H9 (cell line): ENCODE data around the gene GCAT. TPM values are rescaled to one million over a fixed set of nuclear protein-coding genes. Genes with fewer than 3 reads are reported as not detected.

Source experiments
- DNase-seq: peaks from one replicate; pipeline ENCODE4 v3.0.0-alpha.2; 2017
- H2AFZ ChIP-seq: one replicate; pipeline ENCODE4 v1.6.1; 2013; ENCODE audit warnings: mild to moderate bottlenecking, low read length, control low read depth, moderate library complexity
- H2AK5ac ChIP-seq: 2 replicates; pipeline ENCODE4 v1.6.1; 2013; ENCODE audit warnings: low read length, control low read depth, mixed read lengths; ENCODE audit not compliant: insufficient read length
- H2BK120ac ChIP-seq: one replicate; pipeline ENCODE4 v1.6.1; 2013; ENCODE audit warnings: low read depth, mild to moderate bottlenecking, low read length, control low read depth, inconsistent platforms; ENCODE audit not compliant: poor library complexity, severe bottlenecking
- H2BK12ac ChIP-seq: 2 replicates; pipeline ENCODE4 v1.6.1; 2013; ENCODE audit warnings: low read length, control low read depth, mixed read lengths, low read depth; ENCODE audit not compliant: insufficient read length
- H2BK15ac ChIP-seq: 2 replicates; pipeline ENCODE4 v1.6.1; 2013; ENCODE audit warnings: low read depth, low read length, control low read depth
- H2BK20ac ChIP-seq: one replicate; pipeline ENCODE4 v1.6.1; 2013; ENCODE audit warnings: low read depth, mild to moderate bottlenecking, low read length, control low read depth, inconsistent platforms; ENCODE audit not compliant: poor library complexity, severe bottlenecking
- H2BK5ac ChIP-seq: 2 replicates; pipeline ENCODE4 v1.6.1; 2013; ENCODE audit warnings: low read length, control low read depth, mixed read lengths; ENCODE audit not compliant: insufficient read length
- H3K14ac ChIP-seq: 2 replicates; pipeline ENCODE4 v1.6.1; 2013; ENCODE audit warnings: low read length, control low read depth; ENCODE audit not compliant: insufficient read depth
- H3K18ac ChIP-seq: 2 replicates; pipeline ENCODE4 v1.6.1; 2013; ENCODE audit warnings: low read depth, mild to moderate bottlenecking, mixed read lengths, low read length, control low read depth; ENCODE audit not compliant: insufficient read length
- H3K23ac ChIP-seq: 2 replicates; pipeline ENCODE4 v1.6.1; 2013; ENCODE audit warnings: low read length, control low read depth, mixed read lengths, low read depth; ENCODE audit not compliant: insufficient read length
- H3K23me2 ChIP-seq: 2 replicates; pipeline ENCODE4 v1.6.1; 2013; ENCODE audit warnings: low read depth, mild to moderate bottlenecking, mixed read lengths, low read length, control low read depth; ENCODE audit not compliant: insufficient read length, poor library complexity, severe bottlenecking
- H3K27ac ChIP-seq: 2 replicates; pipeline ENCODE4 v1.5.1; 2013; ENCODE audit warnings: low read length, control low read depth, mixed read lengths, low read depth; ENCODE audit not compliant: insufficient read length
- H3K27me3 ChIP-seq: 2 replicates; pipeline ENCODE4 v1.6.1; 2013; ENCODE audit warnings: low read length, control low read depth, inconsistent platforms; ENCODE audit not compliant: insufficient read depth
- H3K4ac ChIP-seq: 2 replicates; pipeline ENCODE4 v1.6.1; 2013; ENCODE audit warnings: low read depth, mild to moderate bottlenecking, control low read depth, inconsistent platforms, low read length, moderate library complexity
- H3K4me1 ChIP-seq: 2 replicates; pipeline ENCODE4 v1.6.1; 2013; ENCODE audit warnings: low read length, control low read depth, inconsistent platforms; ENCODE audit not compliant: insufficient read depth
- H3K4me2 ChIP-seq: 2 replicates; pipeline ENCODE4 v1.6.1; 2013; ENCODE audit warnings: low read length, control low read depth, mixed read lengths; ENCODE audit not compliant: insufficient read length, insufficient read depth
- H3K56ac ChIP-seq: 2 replicates; pipeline ENCODE4 v1.6.1; 2013; ENCODE audit warnings: low read depth, mild to moderate bottlenecking, mixed read lengths, low read length, control low read depth; ENCODE audit not compliant: insufficient read length
- H3K79me1 ChIP-seq: 2 replicates; pipeline ENCODE4 v1.6.1; 2013; ENCODE audit warnings: low read depth, mild to moderate bottlenecking, moderate library complexity, low read length, control low read depth, inconsistent platforms; ENCODE audit not compliant: insufficient read depth, poor library complexity, severe bottlenecking
- H3K79me2 ChIP-seq: 2 replicates; pipeline ENCODE4 v1.6.1; 2013; ENCODE audit warnings: low read length, control low read depth, inconsistent platforms; ENCODE audit not compliant: insufficient read depth
- H3K9ac ChIP-seq: 2 replicates; pipeline ENCODE4 v1.6.1; 2013; ENCODE audit warnings: low read length, control low read depth, mixed read lengths; ENCODE audit not compliant: insufficient read length; ENCODE audit errors: extremely low read depth
- H3K9me3 ChIP-seq: one replicate; pipeline ENCODE4 v1.6.1; 2013; ENCODE audit warnings: low read depth, low read length, inconsistent platforms; ENCODE audit not compliant: control insufficient read depth
- H3T11ph ChIP-seq: one replicate; pipeline ENCODE4 v1.6.1; 2013; ENCODE audit warnings: mild to moderate bottlenecking, low read length, control low read depth, inconsistent platforms
- H4K20me1 ChIP-seq: one replicate; pipeline ENCODE4 v1.6.1; 2013; ENCODE audit not compliant: control insufficient read depth, insufficient read length, insufficient read depth
- H4K5ac ChIP-seq: 2 replicates; pipeline ENCODE4 v1.6.1; 2013; ENCODE audit warnings: low read depth, mild to moderate bottlenecking, mixed read lengths, low read length, control low read depth; ENCODE audit not compliant: insufficient read length
- H4K8ac ChIP-seq: replicated peaks from 2 replicates; pipeline ENCODE4 v1.6.1; 2013; ENCODE audit warnings: low read length, control low read depth, mixed read lengths, low read depth; ENCODE audit not compliant: insufficient read length
- H4K91ac ChIP-seq: 2 replicates; pipeline ENCODE4 v1.6.1; 2013; ENCODE audit warnings: low read depth, mild to moderate bottlenecking, moderate library complexity, mixed read lengths, low read length, control low read depth; ENCODE audit not compliant: insufficient read length
- H3K27ac Mint-ChIP-seq, 3 experiments: 2 replicates in 2 of 3; 3 replicates in 1 of 3; pipeline ENCODE4 v1.8.0; 2020 to 2021; ENCODE audit warnings: mixed read lengths in 3 of 3, mild to moderate bottlenecking in 1 of 3, moderate library complexity in 1 of 3
- H3K27me3 Mint-ChIP-seq: 2 replicates; pipeline ENCODE4 v1.8.0; 2021; ENCODE audit warnings: low read depth, mild to moderate bottlenecking, moderate library complexity, mixed read lengths
- H3K36me3 Mint-ChIP-seq, 3 experiments: 2 replicates in 2 of 3; 3 replicates in 1 of 3; pipeline ENCODE4 v1.8.0; 2020 to 2021; ENCODE audit warnings: low read depth in 3 of 3, mixed read lengths in 3 of 3; ENCODE audit not compliant: insufficient read depth in 1 of 3
- H3K4me1 Mint-ChIP-seq, 2 experiments: 2 replicates each; pipeline ENCODE4 v1.8.0; 2020; ENCODE audit warnings: mixed read lengths in 2 of 2
- H3K4me3 Mint-ChIP-seq, 2 experiments: 2 replicates in 1 of 2; 3 replicates in 1 of 2; pipeline ENCODE4 v1.8.0; 2020 to 2021; ENCODE audit warnings: mild to moderate bottlenecking in 2 of 2, mixed read lengths in 2 of 2, moderate library complexity in 1 of 2
- H3K9me3 Mint-ChIP-seq, 2 experiments: 2 replicates in 1 of 2; 3 replicates in 1 of 2; pipeline ENCODE4 v1.8.0; 2020; ENCODE audit warnings: mild to moderate bottlenecking in 2 of 2, mixed read lengths in 2 of 2, moderate library complexity in 1 of 2
- WGBS: extraction: QIAGEN DNeasy Blood & Tissue Kit; methylation state at CpG from one replicate; pipeline ENCODE4 v1.1.7; 2013; ENCODE audit warnings: missing lambda C conversion rate, low lambda C conversion rate, mixed read lengths; ENCODE audit not compliant: insufficient read length; ENCODE audit errors: extremely low coverage; 5-methylcytosine and 5-hydroxymethylcytosine counted together
- total RNA-seq: library from RNA; stranded (reverse); gene quantifications from 2 replicates; pipeline ENCODE4 v1.2.1, GENCODE V29; 2021
- TF ChIP-seq, protein P1 (sequence below): fragments of 200-600 bp; sonication (generic); conservative IDR thresholded peaks from 3 replicates; pipeline ENCODE4 v1.8.0; 2021; ENCODE audit warnings: antibody characterized with exemption, mild to moderate bottlenecking

The GCAT gene
- total RNA-seq, 1 experiment from 2014 or later, result 26.9 TPM

GRCh38 chr22:37769056-37769455 lies 38.7 kb upstream of the GCAT start:
- Mint-ChIP-seq H3K4me1 (0 out of 4 replicates have a peak, but pooled peaks cover 0 to 3% of the 10 kb centered on the region in 2 experiments), H3K36me3 (peaks cover 3 to 57% (median 46%) of the 10 kb centered on the region in 3 experiments; a peak in 6 of 7 replicates), H3K9me3 (no peaks in the 10 kb centered on the region), H3K27ac (no peak overlapping the region), H3K4me3 (no peak overlapping the region), H3K27me3 (peaks cover 3% of the 10 kb centered on the region; the same call in 1 of the 2 replicates)
- no peak overlapping the region for H3K27ac ChIP-seq
- H3K79me1 ChIP-seq, result no peaks in the 10 kb centered on the region
- no peak overlapping the region for H3K9ac ChIP-seq
- H2BK5ac ChIP-seq, result no peak overlapping the region
- no peaks in the 10 kb centered on the region; the same call in 1 of the 2 replicates for H3K27me3 ChIP-seq
- TF ChIP-seq, protein P1, sequence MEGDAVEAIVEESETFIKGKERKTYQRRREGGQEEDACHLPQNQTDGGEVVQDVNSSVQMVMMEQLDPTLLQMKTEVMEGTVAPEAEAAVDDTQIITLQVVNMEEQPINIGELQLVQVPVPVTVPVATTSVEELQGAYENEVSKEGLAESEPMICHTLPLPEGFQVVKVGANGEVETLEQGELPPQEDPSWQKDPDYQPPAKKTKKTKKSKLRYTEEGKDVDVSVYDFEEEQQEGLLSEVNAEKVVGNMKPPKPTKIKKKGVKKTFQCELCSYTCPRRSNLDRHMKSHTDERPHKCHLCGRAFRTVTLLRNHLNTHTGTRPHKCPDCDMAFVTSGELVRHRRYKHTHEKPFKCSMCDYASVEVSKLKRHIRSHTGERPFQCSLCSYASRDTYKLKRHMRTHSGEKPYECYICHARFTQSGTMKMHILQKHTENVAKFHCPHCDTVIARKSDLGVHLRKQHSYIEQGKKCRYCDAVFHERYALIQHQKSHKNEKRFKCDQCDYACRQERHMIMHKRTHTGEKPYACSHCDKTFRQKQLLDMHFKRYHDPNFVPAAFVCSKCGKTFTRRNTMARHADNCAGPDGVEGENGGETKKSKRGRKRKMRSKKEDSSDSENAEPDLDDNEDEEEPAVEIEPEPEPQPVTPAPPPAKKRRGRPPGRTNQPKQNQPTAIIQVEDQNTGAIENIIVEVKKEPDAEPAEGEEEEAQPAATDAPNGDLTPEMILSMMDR, result no peak
- no peak overlapping the region for H4K8ac ChIP-seq
- no peak overlapping the region for H3T11ph ChIP-seq
- no peak overlapping the region for H3K14ac ChIP-seq
- H3K23me2 ChIP-seq, result no peaks in the 10 kb centered on the region
- no peak overlapping the region for H2AK5ac ChIP-seq
- WGBS, result no CpG with 5 or more reads among the region's 24 CpGs
- no peak overlapping the region for H3K23ac ChIP-seq
- H3K79me2 ChIP-seq, result no peaks in the 10 kb centered on the region
- H4K5ac ChIP-seq, result no peak overlapping the region
- no peak overlapping the region for H4K91ac ChIP-seq
- no peak overlapping the region for H2BK120ac ChIP-seq
- no peak overlapping the region for H3K56ac ChIP-seq
- no peaks in the 10 kb centered on the region for H3K9me3 ChIP-seq
- H3K18ac ChIP-seq, result no peak overlapping the region
- H2BK15ac ChIP-seq, result no peak overlapping the region
- no peaks in the 10 kb centered on the region for H3K4me1 ChIP-seq
- no peaks in the 10 kb centered on the region for H4K20me1 ChIP-seq
- DNase-seq, result no peak
- H2BK12ac ChIP-seq, result no peak overlapping the region
- no peak overlapping the region for H3K4ac ChIP-seq
- H2AFZ ChIP-seq, result no peak overlapping the region
- no peak overlapping the region for H3K4me2 ChIP-seq
- H2BK20ac ChIP-seq, result no peak overlapping the region
